ENCODE measurements around the gene ABCF2.
A peak's percentile ranks its signal among the peaks of the same experiment; 100 is the strongest.

The ABCF2 gene

GRCh38 chr7:151240942-151241754, 14.1 kb upstream of the ABCF2 start:
- no peak for DNase-seq

DNA sequence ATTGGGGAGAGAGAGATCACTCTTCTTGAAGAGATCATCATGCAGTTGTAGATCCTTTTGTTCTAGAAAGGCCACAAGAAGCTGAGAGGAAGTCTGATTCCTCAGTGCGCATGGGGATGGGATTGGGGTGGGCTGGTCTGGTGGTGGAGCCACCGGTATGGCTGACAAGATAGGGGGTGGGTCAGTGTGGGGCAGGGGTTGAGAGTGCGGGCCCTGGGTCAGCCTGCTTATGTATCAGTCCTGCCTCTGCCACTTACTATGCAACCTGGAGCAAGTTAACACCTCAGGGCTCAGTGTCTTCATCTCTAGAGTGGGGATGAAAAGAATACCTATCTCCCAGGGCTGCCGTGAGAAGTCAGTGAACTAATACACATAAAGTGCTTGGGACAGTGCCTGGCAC, 13.5 kb upstream of the ABCF2 start:
- no peak for DNase-seq

DNA sequence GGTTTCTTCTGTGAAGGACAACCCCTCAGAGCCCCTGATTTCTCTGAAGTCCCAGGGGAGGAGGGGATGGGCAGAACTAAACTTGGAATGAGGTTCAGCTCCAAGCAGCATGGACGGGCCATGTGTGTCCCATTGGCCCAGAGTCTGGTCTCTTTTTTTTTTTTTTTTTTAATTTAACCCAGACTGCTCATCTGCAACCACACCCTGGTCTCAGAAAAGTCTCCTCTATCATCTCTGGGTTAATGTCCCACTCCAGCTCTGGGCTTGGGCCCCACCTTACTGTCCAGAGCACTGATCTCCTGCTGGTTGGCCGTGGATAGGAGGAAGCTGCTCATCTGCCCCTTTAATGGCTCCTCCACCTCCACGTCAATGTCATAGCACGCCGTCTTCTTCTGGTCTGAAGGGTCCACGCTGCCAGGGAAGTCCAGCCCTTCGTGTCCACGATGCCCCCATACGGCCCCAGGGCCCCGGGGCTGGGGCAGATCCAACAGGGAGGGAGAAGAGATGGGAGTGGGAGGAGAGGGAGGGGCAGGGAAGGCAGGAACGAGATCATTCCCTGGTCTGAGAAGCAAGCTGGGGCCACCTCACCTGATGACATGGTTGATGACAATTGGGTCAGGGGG, 12.9 kb upstream of the ABCF2 start:
- no peak for DNase-seq

DNA sequence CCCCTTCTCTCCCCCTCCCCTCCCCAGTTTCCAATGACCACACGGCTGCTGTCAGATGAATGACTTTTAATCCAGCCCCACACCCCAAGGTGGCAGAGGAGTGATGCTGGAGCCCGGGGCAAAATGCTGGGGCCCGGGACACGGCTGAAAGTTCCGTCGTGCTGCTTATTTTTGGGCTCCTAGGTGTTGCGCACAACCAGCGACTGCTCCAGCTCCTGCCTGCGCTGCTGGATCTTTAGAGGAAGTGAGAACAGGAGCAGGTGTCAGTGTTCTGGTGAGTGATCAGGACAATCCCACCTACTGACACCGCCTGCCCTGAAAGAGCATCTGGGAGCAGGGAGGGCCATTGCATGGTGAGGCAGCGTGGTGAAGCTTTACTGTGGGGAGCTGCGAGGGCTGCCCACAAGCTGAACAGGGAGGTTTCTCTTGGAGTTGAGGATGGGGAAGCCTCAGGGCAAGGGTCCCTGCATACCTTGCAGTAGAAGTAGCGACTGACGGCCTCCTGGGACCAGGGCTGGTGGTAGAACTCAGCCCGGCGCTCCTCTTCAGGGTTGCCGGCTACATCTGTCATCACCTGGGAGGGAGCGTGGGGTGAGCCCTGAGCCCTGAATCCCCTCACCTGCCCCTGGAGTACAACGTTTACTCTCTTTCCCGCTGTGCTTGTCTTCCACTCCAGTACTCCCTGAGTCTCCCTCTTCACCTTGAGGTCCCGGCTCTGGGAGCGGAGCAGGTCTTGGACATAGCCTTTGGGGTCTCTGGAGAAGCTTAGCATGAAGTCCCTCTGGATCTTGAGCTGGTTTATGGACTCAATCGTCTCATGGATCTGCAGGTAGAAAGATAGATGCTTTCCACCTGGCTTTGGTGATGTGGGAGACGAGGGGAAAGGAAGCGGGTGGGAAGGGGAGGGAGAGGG, 12.2 kb upstream of the ABCF2 start:
- DNase-seq, result no peak

DNA sequence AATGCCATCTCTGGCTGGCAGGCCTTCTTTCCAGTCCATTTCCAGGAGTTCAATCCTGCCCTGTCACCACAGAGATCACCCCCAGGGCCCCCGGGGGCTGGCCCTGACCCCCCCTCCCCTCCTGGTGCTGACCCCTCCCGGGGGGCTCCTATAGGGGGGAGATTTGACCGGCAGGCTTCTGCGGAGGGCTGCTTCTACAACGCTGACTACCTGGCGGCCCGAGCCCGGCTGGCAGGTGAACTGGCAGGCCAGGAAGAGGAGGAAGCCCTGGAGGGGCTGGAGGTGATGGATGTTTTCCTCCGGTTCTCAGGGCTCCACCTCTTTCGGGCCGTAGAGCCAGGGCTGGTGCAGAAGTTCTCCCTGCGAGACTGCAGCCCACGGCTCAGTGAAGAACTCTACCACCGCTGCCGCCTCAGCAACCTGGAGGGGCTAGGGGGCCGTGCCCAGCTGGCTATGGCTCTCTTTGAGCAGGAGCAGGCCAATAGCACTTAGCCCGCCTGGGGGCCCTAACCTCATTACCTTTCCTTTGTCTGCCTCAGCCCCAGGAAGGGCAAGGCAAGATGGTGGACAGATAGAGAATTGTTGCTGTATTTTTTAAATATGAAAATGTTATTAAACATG, 11.3 kb upstream of the ABCF2 start:
- no peak for DNase-seq

GRCh38 chr7:151237244-151238189, 10.5 kb upstream of the ABCF2 start:
- no peak for DNase-seq

GRCh38 chr7:151236406-151236805, 9.4 kb upstream of the ABCF2 start:
- no peak for DNase-seq

DNA sequence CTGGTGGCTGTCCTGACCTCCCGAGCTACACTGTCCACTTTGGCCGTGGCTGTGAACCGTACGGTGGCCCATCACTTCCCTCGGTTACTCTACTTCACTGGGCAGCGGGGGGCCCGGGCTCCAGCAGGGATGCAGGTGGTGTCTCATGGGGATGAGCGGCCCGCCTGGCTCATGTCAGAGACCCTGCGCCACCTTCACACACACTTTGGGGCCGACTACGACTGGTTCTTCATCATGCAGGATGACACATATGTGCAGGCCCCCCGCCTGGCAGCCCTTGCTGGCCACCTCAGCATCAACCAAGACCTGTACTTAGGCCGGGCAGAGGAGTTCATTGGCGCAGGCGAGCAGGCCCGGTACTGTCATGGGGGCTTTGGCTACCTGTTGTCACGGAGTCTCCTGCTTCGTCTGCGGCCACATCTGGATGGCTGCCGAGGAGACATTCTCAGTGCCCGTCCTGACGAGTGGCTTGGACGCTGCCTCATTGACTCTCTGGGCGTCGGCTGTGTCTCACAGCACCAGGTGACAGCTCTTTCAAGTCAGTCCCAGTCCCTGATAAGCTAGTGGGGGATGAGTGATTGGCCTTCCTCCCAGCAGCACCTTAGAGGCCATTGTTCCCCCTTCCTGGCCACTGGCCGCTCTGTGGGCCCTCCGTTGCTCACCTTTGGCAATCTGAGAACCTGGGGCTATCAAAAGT, 8.2 kb upstream of the ABCF2 start:
- DNase-seq, result no peak

DNA sequence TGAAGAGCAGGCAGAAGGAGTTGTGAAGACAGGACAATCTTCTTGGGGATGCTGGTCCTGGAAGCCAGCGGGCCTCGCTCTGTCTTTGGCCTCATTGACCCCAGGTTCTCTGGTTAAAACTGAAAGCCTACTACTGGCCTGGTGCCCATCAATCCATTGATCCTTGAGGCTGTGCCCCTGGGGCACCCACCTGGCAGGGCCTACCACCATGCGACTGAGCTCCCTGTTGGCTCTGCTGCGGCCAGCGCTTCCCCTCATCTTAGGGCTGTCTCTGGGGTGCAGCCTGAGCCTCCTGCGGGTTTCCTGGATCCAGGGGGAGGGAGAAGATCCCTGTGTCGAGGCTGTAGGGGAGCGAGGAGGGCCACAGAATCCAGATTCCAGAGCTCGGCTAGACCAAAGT, 6.8 kb upstream of the ABCF2 start:
- DNase-seq, result no peak

DNA sequence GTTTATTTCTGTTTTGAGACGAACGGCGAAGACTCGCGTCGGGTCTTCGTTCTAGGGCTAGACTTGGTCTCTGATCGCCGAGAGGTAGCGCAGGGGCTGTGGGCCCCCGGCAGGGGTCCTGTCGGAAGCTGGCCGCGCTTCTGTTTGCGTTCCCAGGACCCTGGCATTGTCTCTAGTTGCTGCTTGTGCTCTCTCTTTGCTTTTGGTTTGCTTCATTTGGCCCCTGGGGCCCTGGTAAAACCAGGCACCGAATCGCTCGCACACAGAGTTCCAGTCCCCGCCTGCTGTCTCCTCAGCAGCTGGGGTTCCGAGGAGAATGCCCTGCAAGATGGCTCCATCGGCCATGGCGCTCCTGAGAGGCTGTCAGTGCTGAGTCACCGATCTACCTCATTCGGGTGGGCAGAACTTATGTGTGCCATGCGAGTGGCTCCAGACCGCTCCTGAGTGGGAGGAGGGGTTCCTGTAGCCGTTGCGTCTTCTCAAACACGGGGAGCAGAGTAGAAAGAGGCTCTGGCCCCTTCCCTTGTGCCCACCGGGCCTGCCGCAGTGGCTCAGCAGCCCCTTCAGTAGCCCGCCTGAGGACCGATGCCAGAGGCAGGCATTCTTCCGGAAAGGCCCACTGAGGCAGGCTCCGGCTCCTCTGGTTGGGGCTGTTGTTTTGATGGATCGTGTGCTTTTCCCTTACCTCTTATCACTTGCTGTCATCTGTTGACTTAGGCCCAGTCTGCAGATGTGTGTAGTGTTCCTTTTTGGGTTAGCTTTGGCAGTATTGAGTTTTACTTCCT, 6.1 kb upstream of the ABCF2 start:
- peak; percentile 73 for DNase-seq

- DNase-seq, result peak; percentile 87
Measured at GRCh38 chr7:151232091-151232916, 5.3 kb upstream of the ABCF2 start, which contains the start of gene CHPF2. Gene CHPF2, plus strand, starts transcription at chr7:151232483. Its CDS starts 1,529 bp downstream, at chr7:151234012.

DNA sequence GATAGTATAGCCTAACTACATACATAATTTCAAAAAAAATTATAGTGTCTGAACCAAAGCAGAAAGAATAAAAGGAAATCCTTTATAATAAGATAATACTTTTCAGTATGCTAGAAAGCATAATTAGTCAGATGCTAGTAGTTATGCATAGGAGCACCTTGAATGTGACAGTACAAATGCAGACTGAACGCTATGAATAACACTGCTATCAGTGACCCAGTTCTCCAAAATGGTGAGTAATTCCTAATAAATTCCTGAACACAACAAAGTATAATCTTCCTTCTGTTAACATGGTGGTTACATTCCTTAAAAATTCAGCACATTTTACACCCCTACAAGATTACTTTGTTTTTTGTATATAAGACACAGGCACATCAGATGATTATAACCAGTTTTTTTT, 4.1 kb upstream of the ABCF2 start:
- DNase-seq, result no peak

- DNase-seq, result no peak
Measured at GRCh38 chr7:151229249-151229648, 2.2 kb upstream of the ABCF2 start.

DNA sequence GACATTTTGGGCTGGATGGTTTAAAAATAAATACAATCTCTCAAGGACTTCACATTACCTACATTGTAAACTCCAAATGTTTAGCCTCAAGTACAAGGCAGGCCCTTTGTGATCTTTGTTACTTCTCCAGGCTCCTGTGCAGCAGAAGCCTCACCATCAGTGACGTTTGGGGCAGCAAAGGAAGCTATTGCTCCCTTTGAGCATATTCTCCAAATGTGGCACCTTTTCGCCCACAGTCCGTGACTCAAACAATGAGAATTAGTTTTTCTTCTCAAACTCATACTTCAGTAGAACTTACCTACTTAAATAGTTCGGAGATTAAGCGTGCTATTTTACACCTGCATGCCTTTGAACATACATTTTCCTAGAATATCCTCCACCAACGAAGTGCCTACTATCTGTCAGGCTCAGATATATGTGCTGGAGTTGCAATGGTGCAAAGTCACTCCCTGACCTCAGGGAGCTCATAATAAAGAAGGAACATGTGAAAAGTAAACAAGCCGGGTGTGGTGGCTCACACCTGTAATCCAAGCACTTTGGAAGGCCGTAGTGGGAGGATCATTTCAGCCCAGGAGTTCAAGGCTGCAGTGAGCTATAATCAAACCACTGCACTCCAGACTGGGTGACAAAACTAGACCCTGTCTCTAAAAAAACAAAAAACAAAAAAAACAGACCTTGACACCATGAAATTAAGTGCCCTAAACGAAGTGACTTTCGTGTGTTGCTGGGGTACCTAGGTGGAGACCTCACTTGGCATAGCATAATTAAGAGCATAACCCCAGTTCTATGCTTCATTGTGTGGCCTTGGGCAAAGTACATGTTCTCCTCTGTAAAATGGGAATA, 1.2 kb upstream of the ABCF2 start:
- DNase-seq, result no peak

- DNase-seq, result no peak
Measured at GRCh38 chr7:151226560-151226874, 488 bp downstream of the ABCF2 start.

- no peak for DNase-seq
Measured at GRCh38 chr7:151225948-151226510, 976 bp downstream of the ABCF2 start.

- DNase-seq, result no peak
Measured at GRCh38 chr7:151223728-151224127, 3.3 kb downstream of the ABCF2 start.

GRCh38 chr7:151218170-151218569, 8.8 kb downstream of the ABCF2 start:
- no peak for DNase-seq
